Suprapubic skin (tissue), 4 donors: ENCODE results near the gene ADGRB3. TPM values are rescaled to one million over a fixed set of nuclear protein-coding genes. Genes with fewer than 3 reads are reported as not detected.

ENCODE experiments used
- DNase-seq, 2 donors: peaks; one replicate each; pipeline ENCODE4 v3.0.0-alpha.2; 2019; ENCODE audit warnings: low spot score in 2 of 2
- H3K27ac ChIP-seq: fragments of 200-600 bp; sonication (generic); one replicate; pipeline ENCODE4 v1.5.1; 2019
- H3K27me3 ChIP-seq: fragments of 200-600 bp; sonication (generic); one replicate; pipeline ENCODE4 v1.5.1; 2019
- H3K36me3 ChIP-seq: fragments of 200-600 bp; sonication (generic); one replicate; pipeline ENCODE4 v1.5.1; 2019
- H3K4me1 ChIP-seq: fragments of 200-600 bp; sonication (generic); one replicate; pipeline ENCODE4 v1.5.1; 2019
- H3K4me3 ChIP-seq: fragments of 200-600 bp; sonication (generic); one replicate; pipeline ENCODE4 v1.5.1; 2019; ENCODE audit warnings: mild to moderate bottlenecking
- H3K9me3 ChIP-seq: fragments of 200-600 bp; sonication (generic); one replicate; pipeline ENCODE4 v1.5.1; 2019
- CTCF ChIP-seq, 2 donors: fragments of 200-600 bp in 1 of 2; fragments of 450-650 bp in 1 of 2; sonication (generic) in 1 of 2; IDR thresholded peaks; one replicate each; pipeline ENCODE4 v1.5.1; 2016 to 2019; ENCODE audit warnings: antibody characterized with exemption in 2 of 2, mild to moderate bottlenecking in 1 of 2, moderate library complexity in 1 of 2
- EP300 ChIP-seq: sonication (generic); formaldehyde crosslinking; IDR thresholded peaks from one replicate; pipeline ENCODE4 v1.6.1; 2017; ENCODE audit warnings: antibody characterized with exemption
- POLR2A ChIP-seq, 2 donors: fragments of 450-650 bp; IDR thresholded peaks; one replicate each; pipeline ENCODE4 v1.6.1; 2017; ENCODE audit warnings: antibody characterized with exemption in 2 of 2, mild to moderate bottlenecking in 2 of 2, moderate library complexity in 2 of 2
- POLR2AphosphoS5 ChIP-seq, 3 donors: sonication (generic); formaldehyde crosslinking; IDR thresholded peaks; one replicate each; pipeline ENCODE4 v1.6.1; 2017; ENCODE audit warnings: antibody characterized with exemption in 3 of 3
- WGBS: methylation state at CpG from one replicate; pipeline ENCODE4 v1.1.5; 2018; 5-methylcytosine and 5-hydroxymethylcytosine counted together
- total RNA-seq, 4 donors: library from RNA; depleted of rRNA; stranded (reverse); fragments of >200 nt; gene quantifications; one replicate each; pipeline ENCODE4 v1.1.0, GENCODE V29; 2016

The ADGRB3 gene
- total RNA-seq, 4 donors from 2014 or later: 0.42 to 2.2 (median 1.3) TPM

GRCh38 chr6:69246983-69247382 is 611.9 kb downstream of the ADGRB3 start:
- H3K36me3 ChIP-seq: no peaks in the 10 kb centered on the region
- H3K4me1 ChIP-seq: no peaks in the 10 kb centered on the region
- H3K27ac ChIP-seq: no peak overlapping the region
- WGBS: 87% methylated on average over 2 of the region's 2 CpGs
- H3K27me3 ChIP-seq: no peaks in the 10 kb centered on the region
- H3K4me3 ChIP-seq: no peak overlapping the region
- H3K9me3 ChIP-seq: no peaks in the 10 kb centered on the region
- DNase-seq: no peak
- TF ChIP-seq CTCF (IDR thresholded peaks at IDR 0.05): no peak
- TF ChIP-seq POLR2AphosphoS5 (IDR thresholded peaks at IDR 0.05): no peak
- TF ChIP-seq POLR2A (IDR thresholded peaks at IDR 0.05): no peak
- TF ChIP-seq EP300: no peak

- no peaks in the 10 kb centered on the region for H3K36me3 ChIP-seq
- DNase-seq: no peak
- no peak overlapping the region for H3K4me3 ChIP-seq
- H3K9me3 ChIP-seq: no peaks in the 10 kb centered on the region
- TF ChIP-seq POLR2AphosphoS5 (IDR thresholded peaks at IDR 0.05) (no peak), POLR2A (IDR thresholded peaks at IDR 0.05) (no peak), EP300 (no peak), CTCF (IDR thresholded peaks at IDR 0.05) (no peak)
- no peaks in the 10 kb centered on the region for H3K27me3 ChIP-seq
- WGBS: 96% methylated on average over 2 of the region's 2 CpGs
- H3K4me1 ChIP-seq: no peaks in the 10 kb centered on the region
- H3K27ac ChIP-seq: no peak overlapping the region
Measured at GRCh38 chr6:69261010-69261409, 625.9 kb downstream of the ADGRB3 start.

- Histone ChIP-seq H3K27ac (no peak overlapping the region), H3K4me3 (no peak overlapping the region), H3K9me3 (no peaks in the 10 kb centered on the region), H3K4me1 (no peaks in the 10 kb centered on the region), H3K36me3 (no peaks in the 10 kb centered on the region), H3K27me3 (no peaks in the 10 kb centered on the region)
- WGBS: 81% methylated on average over 2 of the region's 2 CpGs
- no peak for DNase-seq
- no peak for TF ChIP-seq CTCF (IDR thresholded peaks at IDR 0.05)
- TF ChIP-seq POLR2AphosphoS5 (IDR thresholded peaks at IDR 0.05): no peak
- TF ChIP-seq EP300: no peak
- TF ChIP-seq POLR2A (IDR thresholded peaks at IDR 0.05): no peak
Measured at GRCh38 chr6:69263297-69263696, 628.2 kb downstream of the ADGRB3 start.

GRCh38 chr6:69265090-69265489 is 630.0 kb downstream of the ADGRB3 start:
- WGBS: 65% methylated on average over 2 of the region's 2 CpGs
- no peak for TF ChIP-seq EP300

GRCh38 chr6:69265706-69266105 is 630.6 kb downstream of the ADGRB3 start:
- WGBS: 63% methylated on average over 1 of the region's 1 CpG
- H3K4me1 ChIP-seq: no peaks in the 10 kb centered on the region
- H3K27ac ChIP-seq: no peak overlapping the region
- no peak for TF ChIP-seq POLR2A (IDR thresholded peaks at IDR 0.05)
- no peaks in the 10 kb centered on the region for H3K36me3 ChIP-seq
- H3K9me3 ChIP-seq: no peaks in the 10 kb centered on the region
- no peaks in the 10 kb centered on the region for H3K27me3 ChIP-seq
- DNase-seq: no peak
- H3K4me3 ChIP-seq: no peak overlapping the region

More at GRCh38 chr6:69265090-69265489, 630.0 kb downstream of the ADGRB3 start:
- no peaks in the 10 kb centered on the region for H3K27me3 ChIP-seq
- H3K4me1 ChIP-seq: no peaks in the 10 kb centered on the region
- no peak for DNase-seq
- no peak overlapping the region for H3K27ac ChIP-seq
- no peaks in the 10 kb centered on the region for H3K9me3 ChIP-seq
- no peaks in the 10 kb centered on the region for H3K36me3 ChIP-seq
- H3K4me3 ChIP-seq: no peak overlapping the region

- TF ChIP-seq CTCF (IDR thresholded peaks at IDR 0.05) (no peak), POLR2AphosphoS5 (IDR thresholded peaks at IDR 0.05) (no peak), POLR2A (IDR thresholded peaks at IDR 0.05) (no peak), EP300 (no peak)
- Histone ChIP-seq H3K4me1 (no peaks in the 10 kb centered on the region), H3K4me3 (no peak overlapping the region), H3K9me3 (no peaks in the 10 kb centered on the region), H3K27ac (no peak overlapping the region), H3K27me3 (no peaks in the 10 kb centered on the region), H3K36me3 (no peaks in the 10 kb centered on the region)
- no peak for DNase-seq
Measured at GRCh38 chr6:69276204-69276603, 641.1 kb downstream of the ADGRB3 start.
